Measurements from ENCODE around the gene GAK.

DNA sequence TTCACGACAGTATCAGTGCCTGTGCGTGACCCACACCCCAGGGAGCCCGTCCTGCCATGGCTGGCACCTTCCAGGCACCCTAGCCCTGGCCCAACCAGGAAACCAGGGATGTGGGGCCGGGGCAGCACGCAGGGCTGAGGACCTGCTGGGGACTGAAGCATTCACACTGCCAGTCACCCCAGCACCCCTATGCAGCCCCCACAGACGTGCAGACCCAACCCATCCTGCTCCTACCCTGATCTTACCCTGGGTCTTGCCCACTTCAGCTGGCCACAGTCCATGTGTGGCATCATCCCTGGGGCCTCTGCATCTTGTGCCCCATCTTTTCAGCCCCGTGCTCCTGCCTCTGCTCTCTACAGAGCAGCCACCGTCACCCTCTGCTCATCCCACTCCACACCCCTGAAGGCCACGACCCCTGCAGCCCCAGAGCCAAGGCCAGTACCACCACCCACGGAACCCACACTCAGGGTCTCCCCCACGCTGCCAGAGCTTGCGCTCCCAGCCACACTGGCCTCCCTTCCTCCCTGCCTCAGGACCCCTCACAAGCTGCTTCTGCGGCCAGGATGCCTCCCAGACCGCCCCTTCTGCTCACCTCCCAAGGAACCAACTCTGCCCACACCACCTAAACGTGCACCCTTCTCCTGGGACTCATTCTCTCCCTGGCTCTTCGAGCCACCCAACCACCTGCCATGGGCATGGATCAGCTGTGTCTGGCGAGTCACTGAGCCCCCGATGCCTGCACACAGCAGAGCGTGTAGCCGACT lies 25.6 kb downstream of the GAK start:
- no peak for TF ChIP-seq EZH2 (IDR thresholded peaks at IDR 0.05; ENCODE audit: insufficient read depth, low read length)
- TF ChIP-seq CTCF (IDR thresholded peaks at IDR 0.05; ENCODE audit: insufficient read depth, low read depth, low read length): no peak

Measured in astrocyte (in vitro differentiated cells and primary cell).